ENCODE data around the gene ZNF384.

ZNF384 gene

DNA sequence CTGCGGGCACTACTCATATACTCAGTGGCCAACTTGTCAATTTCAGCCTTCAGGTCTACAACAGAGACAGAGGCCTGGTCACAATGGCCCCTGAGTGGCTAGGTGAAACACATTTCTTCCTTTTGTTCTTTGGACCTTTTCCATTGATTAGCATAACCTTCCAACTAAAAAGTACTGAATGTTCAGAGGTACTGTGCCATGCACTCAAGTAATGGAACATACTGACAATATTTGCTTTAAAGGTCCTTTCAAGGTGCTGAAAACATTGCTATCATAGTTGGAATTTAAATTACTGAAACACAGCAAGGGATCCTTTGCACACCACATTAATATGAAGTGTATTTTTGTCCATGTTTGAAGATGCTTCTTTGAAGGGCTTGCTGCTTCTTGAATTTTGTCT is 35.8 kb downstream of the ZNF384 start:
- no peak for DNase-seq (ENCODE audit: low spot score)

DNA sequence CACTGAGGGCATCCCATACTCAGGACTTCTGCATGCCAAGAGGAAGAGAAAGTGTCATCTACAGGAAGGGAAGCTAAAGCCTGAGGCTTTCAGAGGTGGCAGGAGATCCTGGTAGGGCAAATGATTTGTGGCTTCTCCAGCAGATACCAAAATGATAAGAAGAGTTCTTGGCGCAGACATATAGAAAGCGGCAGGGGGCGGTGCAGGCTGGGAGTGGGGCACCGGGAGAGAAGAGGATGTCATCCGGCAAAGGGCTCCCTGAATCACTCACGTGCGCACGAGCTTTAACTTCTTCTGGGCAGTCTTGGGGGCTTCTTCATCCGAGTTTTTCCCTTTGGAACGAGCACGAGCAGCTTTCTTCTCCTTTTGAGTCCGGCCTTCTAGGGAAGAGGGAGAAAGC is 36.8 kb downstream of the ZNF384 start:
- DNase-seq (ENCODE audit: low spot score) = no peak

DNA sequence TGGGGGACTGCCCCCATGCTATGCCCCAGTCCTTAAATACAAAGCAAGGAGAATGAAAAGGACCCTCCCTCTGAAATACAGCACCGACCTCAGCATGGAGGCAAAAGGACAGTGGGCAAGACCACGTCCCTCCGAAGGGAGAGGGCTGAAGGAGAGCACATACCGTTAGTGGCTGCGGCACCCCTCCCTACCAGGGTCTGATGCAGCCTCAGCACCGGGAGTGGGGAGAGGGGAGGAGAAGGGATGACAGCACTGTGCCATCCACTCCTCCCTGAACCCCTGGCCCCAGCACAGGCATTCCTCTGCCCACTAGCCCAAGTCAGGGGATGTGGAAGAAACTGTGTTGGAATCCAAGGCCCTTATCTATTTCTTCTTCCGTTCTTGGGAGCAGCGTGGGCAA is 38.3 kb downstream of the ZNF384 start:
- no peak for DNase-seq (ENCODE audit: low spot score)

DNA sequence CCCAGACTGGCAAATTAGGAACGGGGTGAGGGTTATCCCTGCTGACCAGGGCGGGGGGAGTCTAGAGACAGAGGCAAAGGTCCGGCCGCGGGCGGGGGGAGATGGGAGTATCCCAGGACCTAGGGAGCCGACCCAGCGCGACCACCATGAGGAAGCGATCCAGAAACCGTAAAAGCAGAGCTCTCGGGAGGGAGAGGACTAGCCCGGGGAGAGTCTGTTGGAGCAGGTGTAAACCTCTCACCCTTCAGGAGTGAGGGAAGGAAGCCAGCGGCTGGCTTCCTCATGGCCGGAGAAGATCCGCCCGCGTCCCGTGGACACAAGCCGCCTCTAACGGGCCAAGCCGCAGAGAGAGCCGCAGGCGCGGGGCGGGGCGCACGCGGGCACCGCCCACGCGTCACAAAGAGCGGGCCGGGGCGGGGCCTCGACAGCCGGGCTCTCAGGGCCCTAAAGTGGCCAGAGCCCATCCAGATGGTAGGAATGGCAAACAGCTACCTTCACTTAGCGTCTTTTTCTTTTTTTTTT is 42.0 kb downstream of the ZNF384 start, which contains the start of gene ACRBP:
TSS of gene ACRBP (minus strand) at position 350 of the 522 bp plus-strand sequence. CDS start at position 284, 66 bp downstream.
- peak; percentile 26 for DNase-seq (ENCODE audit: low spot score)

DNA sequence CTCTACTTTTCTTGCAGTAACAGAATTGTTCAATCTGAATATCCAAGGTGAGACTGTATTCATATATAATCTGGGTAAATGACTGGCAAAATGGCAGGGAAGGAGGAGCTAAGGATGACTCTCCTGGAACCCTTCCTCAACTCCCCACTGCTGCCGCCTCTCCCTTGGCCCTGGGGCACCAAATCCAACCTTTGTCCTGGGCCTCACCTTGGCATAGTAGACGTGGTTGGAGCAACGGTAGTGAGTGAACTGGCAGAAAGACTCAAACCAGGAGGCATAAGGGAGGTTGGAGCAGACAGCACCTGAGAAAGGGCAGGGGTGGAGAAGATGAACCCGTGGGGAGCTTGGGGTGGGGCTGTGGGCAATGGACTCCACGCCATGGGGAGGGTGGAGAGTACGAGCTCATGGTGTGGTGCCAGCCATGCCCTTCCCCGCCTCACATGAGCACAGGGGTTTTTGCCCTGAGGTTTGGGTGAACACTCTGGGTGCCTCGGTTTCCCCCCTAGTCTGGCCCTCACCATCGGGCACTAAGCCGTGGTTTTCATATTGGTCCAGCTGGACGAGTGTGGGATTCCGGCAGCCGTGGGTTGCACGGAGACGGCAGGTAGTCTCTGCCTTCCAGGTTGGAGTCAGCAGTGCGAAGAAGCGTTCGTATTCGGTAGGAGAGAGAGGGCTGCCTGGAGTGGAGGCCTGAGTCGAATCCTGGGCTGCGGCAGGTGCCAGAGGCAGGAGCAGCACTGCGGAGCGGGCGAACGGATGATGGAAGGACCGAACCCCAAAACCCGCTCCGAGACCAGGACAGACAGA is 42.7 kb downstream of the ZNF384 start:
- no peak for DNase-seq (ENCODE audit: low spot score)

DNA sequence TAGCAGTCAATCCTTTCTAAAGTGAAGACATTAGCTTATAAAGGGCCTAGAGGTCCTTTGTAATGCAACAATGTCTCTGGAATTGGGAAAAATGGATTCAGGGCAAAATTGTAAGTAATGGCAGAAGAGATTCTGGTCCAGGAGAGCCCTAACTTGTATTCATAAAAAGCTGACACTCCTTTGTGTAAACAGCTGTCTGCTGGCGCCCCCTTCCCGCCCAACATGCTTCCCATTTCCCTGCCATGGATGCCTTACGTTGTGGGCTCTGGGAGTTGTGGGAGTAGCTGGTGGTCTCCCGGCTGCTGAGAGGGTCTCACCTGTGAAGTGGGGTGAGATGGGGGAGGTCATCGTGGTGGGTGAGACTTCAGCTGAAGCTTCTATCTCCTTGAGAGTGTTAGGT is 44.3 kb downstream of the ZNF384 start:
- no peak for DNase-seq (ENCODE audit: low spot score)

DNA sequence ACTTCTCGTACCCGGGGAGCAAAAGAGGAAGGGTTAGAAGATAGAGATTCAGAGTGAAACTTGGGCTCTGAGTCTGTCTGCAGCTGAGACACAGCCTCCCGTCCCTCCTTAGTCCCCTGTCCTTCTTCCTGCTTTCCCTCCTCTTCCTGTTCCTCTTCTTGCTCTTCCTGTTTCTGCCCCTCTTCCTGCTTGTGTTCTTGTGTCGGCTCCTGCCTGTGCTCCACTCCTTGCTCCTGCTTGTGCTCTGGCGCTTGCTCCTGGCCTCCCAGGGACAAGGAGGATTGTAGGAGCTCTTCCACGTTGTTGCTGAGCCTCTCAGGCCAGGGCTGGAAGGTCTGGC is 44.9 kb downstream of the ZNF384 start:
- no peak for DNase-seq (ENCODE audit: low spot score)

DNA sequence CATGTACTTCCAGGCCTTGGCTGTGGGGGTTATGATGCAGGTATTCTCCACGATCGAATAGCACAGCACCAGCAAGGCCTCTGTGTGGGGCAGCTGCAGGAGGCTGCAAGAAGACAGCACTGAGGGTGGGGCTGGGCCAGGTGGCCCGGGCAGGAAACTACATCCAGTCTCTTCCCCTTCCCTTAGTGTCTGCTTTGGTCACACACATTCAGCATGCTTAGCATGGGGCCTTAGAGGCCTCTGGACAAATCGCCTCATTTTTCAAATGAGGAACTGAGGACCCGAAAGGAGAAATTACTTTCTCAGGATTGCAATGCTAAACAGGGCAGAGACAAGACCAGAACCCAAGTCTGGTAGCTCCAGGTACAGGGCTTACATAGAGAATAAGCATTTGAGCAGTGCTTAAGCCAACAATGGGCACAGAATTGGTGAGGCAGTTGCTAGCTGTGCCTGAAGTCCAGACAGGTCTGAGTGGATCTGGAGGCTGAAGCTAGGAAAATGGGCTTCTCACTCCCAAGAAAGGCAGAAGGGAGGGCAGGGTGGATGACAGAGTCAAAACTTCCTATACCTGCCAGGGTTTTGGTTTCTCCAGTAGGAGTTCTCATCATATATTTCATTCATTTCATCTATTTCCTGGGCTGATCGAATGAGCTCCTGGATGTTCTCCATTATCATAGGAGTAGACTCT is 45.5 kb downstream of the ZNF384 start:
- no peak for DNase-seq (ENCODE audit: low spot score)

DNA sequence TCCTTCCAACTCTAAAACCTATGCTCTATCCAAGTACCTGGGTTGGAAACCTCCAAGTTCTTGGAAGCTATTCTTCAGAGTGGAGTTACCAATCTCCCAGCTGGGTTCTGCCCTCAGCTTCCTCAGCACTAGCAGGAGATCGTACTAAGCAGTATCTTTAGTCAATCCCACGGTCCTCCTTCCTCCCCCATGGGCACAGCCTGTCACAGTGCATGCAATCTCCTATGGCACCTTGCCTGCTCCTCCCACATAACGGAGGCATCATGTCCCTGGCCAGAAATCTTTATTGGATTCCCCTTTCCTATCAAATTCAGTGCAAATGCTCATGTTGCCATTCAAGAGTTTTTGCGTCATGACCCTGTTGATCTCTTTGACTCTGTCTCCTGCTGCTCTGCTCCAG is 48.0 kb downstream of the ZNF384 start:
- DNase-seq (ENCODE audit: low spot score) = no peak

DNA sequence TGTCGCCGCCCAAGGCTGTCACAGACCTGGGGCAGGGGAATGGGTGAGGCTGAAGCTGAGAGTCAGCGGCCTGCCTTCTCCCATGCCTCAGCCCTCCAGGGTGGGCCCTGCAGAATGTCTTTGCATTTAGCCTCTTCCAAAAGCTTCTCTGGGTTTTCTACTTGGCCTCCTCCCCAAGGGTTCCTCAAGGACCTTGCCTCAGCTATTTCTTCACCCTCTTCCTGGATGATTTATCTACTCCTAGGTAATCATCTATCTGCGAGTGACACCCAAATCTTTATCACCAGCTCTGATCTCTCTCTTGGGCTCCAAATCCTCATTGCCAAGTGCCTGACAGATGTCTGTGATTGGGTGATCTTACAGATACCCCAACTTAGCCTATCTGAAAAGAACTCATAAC is 48.7 kb downstream of the ZNF384 start:
- DNase-seq (ENCODE audit: low spot score) = no peak

DNA sequence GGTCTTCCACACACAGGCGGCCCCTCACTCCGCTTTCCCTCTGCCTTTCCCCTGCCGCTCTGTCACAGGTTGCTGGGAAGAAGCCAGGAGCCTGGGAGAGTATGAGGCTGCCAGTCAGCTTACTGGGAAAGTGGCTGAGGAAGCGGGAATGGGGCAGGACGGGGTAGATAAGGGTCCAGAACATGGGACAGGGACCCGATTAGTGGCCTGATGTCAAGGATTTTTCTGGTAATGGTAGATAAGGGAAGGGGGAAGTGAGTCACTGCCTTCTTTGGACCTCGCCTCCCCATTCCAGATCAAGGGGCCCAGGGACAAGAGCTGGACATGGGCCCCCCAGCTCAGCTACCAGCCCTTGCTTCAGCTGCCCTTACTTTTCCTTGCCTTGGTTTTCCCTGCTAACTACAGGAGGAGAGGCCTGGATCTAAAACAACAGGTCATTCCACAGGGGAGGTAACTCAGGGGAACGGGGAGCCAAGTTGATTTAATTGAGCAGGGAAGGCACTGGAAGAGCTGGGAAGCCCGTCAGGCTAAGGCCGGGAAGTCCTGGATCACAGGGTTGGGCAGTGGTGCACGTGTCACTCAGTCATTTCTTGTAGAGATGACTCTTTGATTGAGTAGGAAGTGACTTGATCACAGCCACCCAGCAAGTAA is 49.9 kb downstream of the ZNF384 start:
- no peak for DNase-seq (ENCODE audit: low spot score)

DNA sequence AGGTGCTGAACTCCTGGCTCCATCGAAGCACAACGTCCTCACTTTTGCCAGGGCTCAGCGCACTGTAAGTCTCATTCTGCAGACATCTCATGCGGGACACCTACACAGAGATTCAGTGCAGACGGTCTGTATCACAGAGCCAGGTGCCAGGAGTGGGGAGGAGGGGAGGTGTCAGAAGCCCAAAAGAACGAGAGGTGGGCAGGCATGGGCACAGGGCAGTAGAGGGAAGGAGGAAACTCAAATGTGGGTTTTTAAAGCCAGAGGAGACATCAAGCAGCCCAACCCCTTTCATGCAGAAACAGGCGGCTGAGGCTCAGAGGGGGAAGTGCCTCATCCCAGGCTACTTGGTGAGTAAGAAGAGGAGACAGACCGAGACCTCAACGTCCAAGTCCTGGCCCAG is 50.9 kb downstream of the ZNF384 start:
- DNase-seq (ENCODE audit: low spot score) = no peak

DNA sequence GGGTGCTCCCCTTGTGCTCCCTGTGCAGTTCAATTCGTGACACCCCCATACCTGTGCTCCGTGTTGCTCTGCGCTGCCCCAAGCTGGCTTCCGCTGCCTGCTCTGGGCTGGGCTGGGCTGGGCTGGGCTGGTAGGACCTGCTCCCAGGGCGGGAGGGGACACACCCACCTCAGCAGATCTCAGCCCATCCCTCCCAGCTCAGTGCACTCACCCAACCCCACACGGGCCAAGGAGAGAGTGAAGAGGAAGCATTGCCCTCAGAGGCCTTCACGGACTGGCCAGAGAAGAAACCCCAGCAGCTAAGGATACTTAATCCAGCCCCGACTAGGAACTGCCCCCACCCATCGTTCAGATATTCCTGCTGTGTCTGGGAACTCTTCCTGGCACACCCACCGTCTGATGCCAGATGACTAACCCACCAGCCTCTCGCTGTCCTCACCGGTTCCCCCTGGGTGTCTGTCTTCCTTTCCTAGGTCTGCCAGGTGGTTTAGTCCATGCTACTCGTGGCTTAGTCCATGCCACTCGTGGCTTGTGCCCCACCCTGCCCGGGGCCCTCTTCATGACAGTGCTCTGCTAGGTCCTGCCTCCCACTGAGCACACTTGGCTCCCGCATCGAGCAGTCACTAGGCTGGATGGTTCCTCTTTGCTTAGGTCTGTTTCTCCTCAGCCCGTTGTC is 53.2 kb downstream of the ZNF384 start, which contains the start of gene LPAR5:
TSS of gene LPAR5 (minus strand) at position 104 of the 676 bp plus-strand sequence. CDS start 14,711 bp downstream, outside the sequence.
- DNase-seq (ENCODE audit: low spot score) = no peak

DNA sequence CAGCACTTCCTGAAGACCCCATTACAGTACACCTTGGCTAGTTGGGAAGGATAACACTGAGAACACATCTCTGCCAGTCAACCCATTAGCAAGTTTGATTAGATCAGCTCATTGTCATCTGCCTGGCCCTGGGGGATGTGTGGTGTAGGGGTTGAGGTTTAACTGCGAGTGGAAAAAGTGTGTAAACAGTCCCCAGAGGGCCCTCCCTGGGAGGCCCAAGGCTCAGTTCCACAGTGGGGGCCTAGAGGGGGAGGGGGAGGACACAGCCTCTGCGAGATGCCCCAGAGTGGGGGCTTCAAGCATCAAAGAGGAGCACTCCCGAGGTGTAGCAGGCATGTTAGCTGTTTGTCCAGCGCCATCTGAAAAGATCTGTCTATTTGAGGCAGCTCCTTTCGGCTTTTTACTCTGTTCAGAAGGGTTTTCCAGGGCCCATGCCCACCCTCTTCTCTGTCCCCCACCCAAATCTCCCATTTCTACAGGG is 53.8 kb downstream of the ZNF384 start:
- no peak for DNase-seq (ENCODE audit: low spot score)

DNA sequence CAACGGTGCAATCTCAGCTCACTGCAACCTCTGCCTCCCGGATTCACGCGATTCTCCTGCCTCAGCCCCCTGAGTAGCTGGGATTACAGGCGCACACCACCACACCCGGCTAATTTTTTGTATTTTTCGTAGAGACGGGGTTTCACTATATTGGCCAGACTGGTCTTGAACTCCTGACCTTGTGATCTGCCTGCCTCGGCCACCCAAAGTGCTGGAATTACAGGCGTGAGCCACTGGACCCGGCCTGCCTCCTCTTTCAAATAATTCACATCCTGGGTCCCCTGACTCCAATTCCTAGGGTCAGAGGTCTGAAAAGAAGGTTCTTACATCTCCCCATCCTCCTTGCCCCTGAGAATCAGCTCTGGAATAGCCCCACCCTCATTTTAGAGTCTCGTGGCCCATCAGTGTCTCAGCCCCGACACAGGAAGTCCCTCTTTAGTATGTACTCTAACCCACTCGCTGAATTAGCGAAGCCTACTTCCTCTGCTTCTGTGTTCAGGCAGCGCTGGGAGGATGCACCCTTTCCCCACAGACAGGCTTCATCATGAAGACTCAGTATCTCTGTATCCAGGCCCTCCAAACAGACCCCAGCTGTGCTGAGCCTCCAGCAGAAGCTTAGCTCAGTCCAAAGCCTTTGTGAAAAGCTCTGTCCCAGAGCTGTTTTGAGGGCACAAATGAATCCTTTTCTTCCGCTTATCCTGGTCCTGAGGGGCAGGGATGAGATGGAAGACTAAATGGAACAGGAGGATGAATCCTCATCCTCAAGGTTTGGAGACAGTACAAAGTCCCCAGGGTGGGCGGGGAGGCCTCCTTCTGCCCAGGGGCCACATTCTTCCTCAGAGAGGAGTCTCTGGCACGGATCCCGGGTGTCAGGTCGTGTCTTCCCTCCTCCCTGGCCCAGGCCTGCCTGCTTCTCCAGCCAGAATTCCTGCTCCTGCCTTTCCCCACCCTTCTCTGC is 56.9 kb downstream of the ZNF384 start:
- DNase-seq (ENCODE audit: low spot score) = no peak

DNA sequence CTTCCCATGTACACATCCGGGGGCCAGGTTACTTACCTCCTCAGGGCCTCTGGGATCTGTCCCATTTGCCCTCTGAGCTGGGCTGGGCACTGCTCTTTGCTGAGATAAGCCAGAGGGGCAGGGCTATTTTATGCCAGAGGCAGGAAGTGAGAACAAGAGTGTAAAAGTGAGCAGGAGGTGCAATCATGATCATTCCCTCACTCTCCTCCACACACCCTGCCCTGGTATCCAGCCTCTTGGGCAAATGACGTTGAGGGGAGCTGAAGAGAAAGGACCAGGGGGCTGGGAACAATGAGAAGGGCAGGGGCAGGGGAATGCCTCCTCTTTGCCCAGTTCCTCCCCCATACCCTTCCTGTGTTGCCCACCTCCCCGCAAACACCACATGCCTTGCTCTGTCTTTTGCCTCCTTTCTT is 57.6 kb downstream of the ZNF384 start:
- DNase-seq (ENCODE audit: low spot score) = no peak

DNA sequence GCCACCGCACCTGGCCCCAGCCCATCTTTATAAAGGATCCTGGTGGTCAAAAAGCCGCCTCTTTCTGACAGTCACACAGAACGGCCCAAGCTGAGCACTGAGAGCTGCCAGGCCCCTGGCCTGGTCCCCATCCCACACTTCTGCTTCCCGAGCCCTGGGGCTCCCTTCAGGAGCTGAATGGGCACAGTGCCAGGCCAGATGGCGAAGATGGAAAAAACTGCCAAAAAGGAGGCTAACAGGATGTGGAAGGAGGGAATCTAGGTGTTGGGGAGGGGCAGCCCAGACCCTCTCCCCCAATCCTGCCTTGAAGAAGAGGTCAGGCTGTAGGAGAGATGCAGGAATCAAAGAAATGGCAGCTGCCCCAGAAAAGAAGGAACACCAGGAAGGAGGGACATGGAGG is 58.4 kb downstream of the ZNF384 start:
- no peak for DNase-seq (ENCODE audit: low spot score)

DNA sequence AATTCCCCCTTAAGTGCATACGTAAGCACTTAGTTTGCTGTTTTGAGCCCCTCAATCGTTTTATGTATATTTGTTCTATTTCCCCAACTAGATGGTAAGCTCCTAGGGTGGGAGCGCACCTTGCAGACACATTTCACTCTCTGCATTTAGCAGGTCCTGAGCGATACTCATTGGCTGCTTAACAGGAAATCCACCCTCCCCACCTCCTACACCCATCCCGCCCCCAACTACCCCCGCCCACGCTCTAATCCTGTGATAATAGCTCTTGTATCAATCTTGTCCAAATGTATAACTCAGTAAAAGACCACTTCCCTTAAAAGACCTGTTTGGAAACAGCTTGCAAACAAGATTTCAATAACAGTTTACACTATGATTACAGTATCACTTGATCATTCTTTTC is 61.6 kb downstream of the ZNF384 start:
- DNase-seq (ENCODE audit: low spot score) = no peak

DNA sequence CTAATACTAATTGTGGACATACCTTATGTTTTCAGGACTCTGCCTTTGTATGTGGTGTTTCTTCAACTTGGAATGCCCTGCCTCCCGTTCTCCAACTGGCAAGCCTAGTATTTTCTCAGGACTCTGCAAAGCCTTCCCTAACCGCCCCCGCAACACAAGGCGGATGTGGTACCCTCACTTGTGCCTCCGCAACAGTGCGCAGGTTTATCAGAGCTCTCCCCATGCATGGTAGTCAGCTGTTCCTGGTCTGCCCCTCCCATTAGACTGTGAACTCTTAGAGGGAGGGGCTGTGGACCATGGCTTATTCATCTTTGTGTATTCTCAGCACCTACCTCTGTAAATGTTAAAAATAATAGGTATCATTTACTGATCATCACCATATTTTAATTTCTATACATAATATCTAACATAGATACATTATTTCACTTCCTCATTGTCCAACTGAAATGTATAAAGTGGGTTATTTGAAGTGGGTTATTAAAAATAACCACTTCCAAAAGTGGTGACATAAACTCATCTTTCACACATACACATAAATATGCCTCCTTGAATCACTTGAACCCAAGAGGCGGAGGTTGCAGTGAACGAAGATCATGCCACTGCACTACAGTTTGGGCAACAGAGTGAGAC is 62.4 kb downstream of the ZNF384 start:
- no peak for DNase-seq (ENCODE audit: low spot score)

DNA sequence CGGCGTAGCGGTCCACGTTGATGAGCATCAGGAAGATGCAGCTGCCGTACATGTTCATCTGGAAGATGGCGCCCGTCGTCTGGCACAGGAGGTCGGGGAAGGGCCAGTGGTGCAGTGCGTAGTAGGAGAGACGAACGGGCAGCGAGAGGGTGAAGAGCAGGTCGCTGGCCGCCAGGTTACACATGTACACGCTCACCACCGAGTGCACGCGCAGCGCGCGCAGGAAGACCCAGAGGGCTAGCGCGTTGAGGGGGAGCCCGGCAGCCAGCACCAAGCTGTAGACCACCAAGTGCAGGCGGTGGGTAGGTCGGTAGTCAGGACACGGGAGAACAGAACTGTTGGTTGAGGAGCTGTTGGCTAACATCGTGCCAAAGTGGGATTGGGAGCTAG is 68.3 kb downstream of the ZNF384 start:
- DNase-seq (ENCODE audit: low spot score) = no peak

Data from kidney capillary endothelial cell (primary cell).